Psoas muscle (tissue), 8 donors: ENCODE results near the gene NUP43. TPM values are rescaled to one million over a fixed set of nuclear protein-coding genes. Genes with fewer than 3 reads are reported as not detected.
A peak's percentile ranks its signal among the peaks of the same experiment; 100 is the strongest.
"Not testable (repeated sequence)": the region's sequence is repeated elsewhere in the genome, so short reads cannot be mapped to it uniquely, and the experiment has no call there.

Source experiments
- ATAC-seq, 4 donors: fragments of 200-7000 bp; cut with Tn5 transposase; one replicate each; pipeline ENCODE4 v1.9.1; 2020; ENCODE audit warnings: moderate library complexity in 3 of 4, mild to moderate bottlenecking in 2 of 4
- DNase-seq, 2 donors: peaks; one replicate each; pipeline ENCODE4 v3.0.0-alpha.2; 2020
- H3K27ac ChIP-seq: fragments of 200-600 bp; one replicate; pipeline ENCODE4 v1.8.0; 2022
- H3K27me3 ChIP-seq, 3 donors: fragments of 200-600 bp in 1 of 3; one replicate each; pipeline versions ENCODE4 v1.6.1 to v1.8.0; 2013 to 2022; ENCODE audit warnings: low read length in 2 of 3, mild to moderate bottlenecking in 2 of 3, moderate library complexity in 1 of 3; ENCODE audit not compliant: insufficient read depth in 3 of 3
- H3K36me3 ChIP-seq, 2 donors: fragments of 200-600 bp in 1 of 2; one replicate each; pipeline versions ENCODE4 v1.6.1 to v1.8.0; 2013 to 2022; ENCODE audit warnings: low read depth in 1 of 2, mild to moderate bottlenecking in 1 of 2, moderate library complexity in 1 of 2; ENCODE audit not compliant: insufficient read depth in 1 of 2
- H3K4me1 ChIP-seq: fragments of 200-600 bp; one replicate; pipeline ENCODE4 v1.8.0; 2022
- H3K4me3 ChIP-seq: fragments of 200-600 bp; one replicate; pipeline ENCODE4 v1.8.0; 2022; ENCODE audit warnings: mild to moderate bottlenecking
- H3K9me3 ChIP-seq: fragments of 200-600 bp; one replicate; pipeline ENCODE4 v1.8.0; 2022
- CTCF ChIP-seq: fragments of 200-600 bp; IDR thresholded peaks from one replicate; pipeline ENCODE4 v1.8.0; 2022; ENCODE audit warnings: antibody characterized with exemption
- WGBS, 3 donors: extraction: QIAGEN DNeasy Blood & Tissue Kit; methylation state at CpG; one replicate each; pipeline versions ENCODE4 v1.1.6 to v1.1.7; 2013; 5-methylcytosine and 5-hydroxymethylcytosine counted together
- intact Hi-C, 2 donors: fragments of 100-400 bp; cut with DNase I; formaldehyde crosslinking; loops; one replicate each; pipeline versions ENCODE4 v1.11.0 to v1.14.2; 2022
- polyA plus RNA-seq, 3 donors: library from polyadenylated mRNA; stranded (reverse); fragments of 200-250 nt; gene quantifications; one replicate each; pipeline ENCODE4 v1.2.3, GENCODE V29; 2013
- total RNA-seq, 4 donors: library from RNA; stranded (reverse); fragmentation: NEBNext Ultra II Directional in 2 of 4; extraction: Animal tissue kit (Norgen Biotek cat#: 25700) in 2 of 4; gene quantifications; one replicate each; pipeline versions ENCODE4 v1.2.1 to v1.2.4, GENCODE V29; 2021 to 2023
- donor health status: healthy with polysubstance abuse.
- donor health status: DM: no; HTN: no; CAD: no; lungs with moderate emphysema.
- donor health status: Bipolar disorder and iron deficiency.
- donor health status: healthy.
- donor health status: DM: yes; HTN: yes; CAD: no.
- donor health status: DM: no; HTN: no; CAD: no.
- donor health status: DM: no; HTN: no; CAD: no.
- donor health status: DM: yes; HTN: yes; CAD: no.

The NUP43 gene
- total and polyA plus RNA-seq, 7 donors = 7.3 to 26.8 (median 17.4) TPM

- ATAC-seq (no peak), DNase-seq (no peak)
- no peaks in the 10 kb centered on the region for H3K36me3 ChIP-seq
- intact Hi-C loops = no loop called here
- no peaks in the 10 kb centered on the region for H3K27me3 ChIP-seq
- peak overlapping the region; percentile 86 for H3K4me3 ChIP-seq
- H3K4me1 ChIP-seq = peaks cover 50% of the 10 kb centered on the region
- H3K27ac ChIP-seq = peak overlapping the region; percentile 94
- no peaks in the 10 kb centered on the region for H3K9me3 ChIP-seq
- 75 to 94% (median 86%) methylated on average over 8 of the region's 8 CpGs for WGBS, 3 donors
- TF ChIP-seq CTCF = no peak
Measured at GRCh38 chr6:149751239-149751638, 4.9 kb upstream of the NUP43 start.

- peaks cover 45% of the 10 kb centered on the region for H3K4me1 ChIP-seq
- WGBS, 3 donors = 0% methylated on average over 25 of the region's 25 CpGs
- intact Hi-C loops = no loop called here
Measured at GRCh38 chr6:149750136-149750609, 3.8 kb upstream of the NUP43 start.

GRCh38 chr6:149749594-149750135 is 3.3 kb upstream of the NUP43 start, which contains the start of gene PCMT1:
TSS of gene PCMT1 (plus strand) at chr6:149749741. CDS start at chr6:149749902, 161 bp downstream.
- peaks cover 45% of the 10 kb centered on the region for H3K4me1 ChIP-seq
- intact Hi-C loops = loop anchor here in 1 of 2 donors (10.0 kb wide), 1 partner anchor 175 kb away; the partner anchor contains the start of gene RAET1G
- ATAC-seq = peak; percentile 92 to 97 (median 96)

More at GRCh38 chr6:149750136-149750609, 3.8 kb upstream of the NUP43 start:
- Histone ChIP-seq H3K4me3 (peak overlapping the region; percentile 86), H3K36me3 (no peaks in the 10 kb centered on the region), H3K9me3 (no peaks in the 10 kb centered on the region), H3K27ac (peak overlapping the region; percentile 94), H3K27me3 (no peaks in the 10 kb centered on the region)
- DNase-seq (peak; percentile 49 to 77), ATAC-seq (peak; percentile 28 to 52 (median 40))
- no peak for TF ChIP-seq CTCF

GRCh38 chr6:149749082-149749593 is 2.8 kb upstream of the NUP43 start:
- not testable (repeated sequence) for H3K9me3 ChIP-seq, DNase-seq, H3K27me3 ChIP-seq, H3K36me3 ChIP-seq
- 0 to 1% (median 0%) methylated on average over 22 to 25 of the region's 38 CpGs for WGBS, 3 donors
- Histone ChIP-seq H3K27ac (peak overlapping the region; percentile 94), H3K4me1 (peaks cover 40% of the 10 kb centered on the region), H3K4me3 (peak overlapping the region; percentile 86)
- intact Hi-C loops = loop anchor here in 1 of 2 donors (10.0 kb wide), 1 partner anchor 176 kb away; the partner anchor contains the start of gene RAET1G
- peak; percentile 11 to 40 (median 20) for ATAC-seq

More at GRCh38 chr6:149749594-149750135, 3.3 kb upstream of the NUP43 start, which contains the start of gene PCMT1:
- H3K9me3 ChIP-seq = no peaks in the 10 kb centered on the region
- 0% methylated on average over 54 to 60 of the region's 60 CpGs for WGBS, 3 donors
- peak; percentile 93 to 96 for DNase-seq
- no peaks in the 10 kb centered on the region for H3K36me3 ChIP-seq
- TF ChIP-seq CTCF = no peak
- H3K27me3 ChIP-seq = no peaks in the 10 kb centered on the region
- peak within 1 kb of the TSS; percentile 86 for H3K4me3 ChIP-seq
- H3K27ac ChIP-seq = peak within 1 kb of the TSS; percentile 94

DNA sequence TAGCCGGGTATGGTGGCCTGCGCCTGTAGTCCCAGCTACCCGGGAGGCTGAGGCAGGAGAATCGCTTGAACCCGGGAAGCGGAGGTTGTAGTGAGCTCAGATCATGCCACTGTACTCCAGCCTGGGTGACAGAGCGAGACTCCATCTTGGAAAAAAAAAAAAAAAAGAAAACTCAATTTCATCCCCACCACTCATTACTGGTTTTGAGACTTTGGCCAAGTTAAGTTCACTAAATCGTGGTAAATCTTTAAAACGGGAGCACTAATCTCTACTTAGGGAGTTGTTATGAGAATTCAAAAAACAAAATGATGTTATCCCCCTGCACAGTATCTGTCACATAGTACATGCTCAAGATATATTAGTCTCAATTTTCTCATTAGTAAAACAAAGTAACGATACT is 1.1 kb downstream of the NUP43 start:
- not testable (repeated sequence) for H3K9me3 ChIP-seq, H3K27ac ChIP-seq, H3K27me3 ChIP-seq, ATAC-seq, DNase-seq, H3K4me1 ChIP-seq
- intact Hi-C loops = loop anchor here in 1 of 2 donors (10.0 kb wide), 1 partner anchor 180 kb away; the partner anchor contains the start of gene RAET1G
- H3K36me3 ChIP-seq = peaks cover 5 to 36% of the 10 kb centered on the region in 2 donors
- WGBS, 3 donors = 74 to 86% (median 75%) methylated on average over 10 of the region's 10 CpGs
- peak overlapping the region; percentile 78 for H3K4me3 ChIP-seq
